ENCODE results near the gene C1QTNF8. TPM values are rescaled to one million over a fixed set of nuclear protein-coding genes. Genes with fewer than 3 reads are reported as not detected.
A peak's percentile ranks its signal among the peaks of the same experiment; 100 is the strongest.

The C1QTNF8 gene
- total and polyA plus RNA-seq, 2 experiments from 2014 or later: not detected

DNA sequence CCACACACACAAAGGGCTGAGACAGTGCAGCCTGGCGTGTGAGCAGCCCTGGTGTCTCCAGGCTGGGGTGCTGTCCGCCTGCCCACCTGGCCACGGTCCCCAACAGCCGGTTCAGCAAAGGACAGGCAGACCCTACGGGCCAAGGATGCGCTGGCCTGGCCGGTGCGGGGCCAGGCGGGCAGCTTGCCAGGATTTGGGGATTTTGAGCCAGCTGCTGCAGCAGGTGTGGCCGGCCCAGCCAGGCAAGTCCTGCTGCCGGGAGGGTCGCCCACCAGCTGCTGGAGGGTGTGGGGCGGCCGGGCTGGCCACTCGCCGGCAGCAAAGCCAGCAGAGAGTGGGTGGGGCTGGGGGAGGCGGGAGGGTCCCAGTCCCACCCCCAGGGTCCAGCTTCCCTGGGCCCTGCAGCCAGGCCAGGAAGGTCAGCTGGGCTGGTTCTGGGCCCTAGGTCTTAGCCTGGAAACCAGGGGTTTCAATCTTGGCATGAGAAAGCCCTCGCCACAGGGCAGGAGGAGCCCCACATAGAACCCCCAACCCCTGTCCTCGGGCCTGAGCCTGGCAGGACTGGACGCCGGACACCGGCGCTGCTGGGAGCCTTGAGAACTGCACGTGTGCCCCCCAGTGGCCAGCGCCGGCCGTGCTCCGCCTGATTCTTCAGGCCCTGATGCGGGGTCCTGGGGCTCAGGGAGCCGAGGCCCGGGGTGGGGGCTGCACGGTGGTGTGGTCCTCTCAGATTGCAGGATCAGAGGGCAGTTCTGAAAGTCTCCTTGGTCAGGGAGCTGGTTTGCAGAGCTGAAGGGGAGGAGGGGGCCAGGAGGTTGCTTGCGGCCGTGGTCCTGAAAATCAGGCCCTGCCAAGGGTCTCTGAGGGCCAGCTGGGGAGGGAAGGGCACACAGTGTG lies 41.1 kb downstream of the C1QTNF8 start:
- in situ Hi-C loops (cut with MboI): loop anchor here (25.0 kb wide), 1 partner anchor 243 kb away; the partner anchor contains the start of gene GNG13
- H3K9me2 ChIP-seq (ENCODE audit: insufficient read depth): no peaks in the 10 kb centered on the region
- WGBS, 2 experiments (ENCODE audit: low coverage in 1 of 2, low lambda C conversion rate in 2 of 2, missing lambda C conversion rate in 2 of 2): 11 to 14% methylated on average over 32 to 33 of the region's 34 CpGs

DNA sequence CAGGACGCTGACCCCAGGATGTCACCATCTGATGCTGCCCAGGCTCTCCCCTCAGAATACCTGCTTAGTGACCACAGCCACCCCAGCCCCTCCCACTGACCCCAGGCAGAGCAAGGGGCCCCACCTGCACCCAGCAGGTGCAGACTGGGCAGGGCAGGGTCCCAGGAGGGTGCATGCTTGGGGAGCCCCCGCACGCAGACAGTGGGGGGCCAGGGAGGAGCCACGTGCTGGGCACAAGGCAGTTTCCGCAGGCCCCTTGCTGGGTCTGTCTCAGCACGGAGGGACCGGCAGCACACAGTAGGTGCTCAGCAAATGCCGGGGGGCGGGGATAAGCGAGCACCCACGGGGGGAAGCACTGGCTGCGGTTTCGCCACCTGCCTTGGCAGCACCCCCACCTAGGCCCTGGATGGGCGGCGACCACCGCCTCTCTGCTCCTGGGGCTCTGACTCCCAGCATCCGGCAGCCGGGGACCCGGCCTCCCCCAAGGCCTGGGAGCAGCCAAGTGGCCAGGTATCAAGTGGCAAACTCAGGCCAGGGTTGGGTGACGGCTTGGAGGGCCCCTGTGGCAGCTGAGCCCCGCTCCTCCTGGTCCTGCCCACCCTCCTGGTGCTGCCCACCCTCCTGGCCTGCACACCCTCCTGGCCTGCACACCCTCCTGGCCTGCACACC lies 42.2 kb downstream of the C1QTNF8 start:
- Histone ChIP-seq H3K9me3 (ENCODE audit: low read depth) (no peaks in the 10 kb centered on the region), H3K4me2 (ENCODE audit: unreplicated experiment) (no peak overlapping the region), H3K4me3 (no peak overlapping the region), H2AFZ (no peak overlapping the region), H3K9me2 (ENCODE audit: insufficient read depth) (no peaks in the 10 kb centered on the region), H3K27me3 (replicated peaks; ENCODE audit: insufficient read depth) (no peaks in the 10 kb centered on the region), H4K20me1 (ENCODE audit: insufficient read depth) (no peaks in the 10 kb centered on the region), H3K4me1 (ENCODE audit: insufficient read depth) (no peaks in the 10 kb centered on the region), H3K27ac (no peak overlapping the region), H3K79me2 (ENCODE audit: insufficient read depth) (no peaks in the 10 kb centered on the region), H3K9ac (no peak overlapping the region), H3F3A (ENCODE audit: insufficient read depth) (no peaks in the 10 kb centered on the region), H3K36me3 (ENCODE audit: low read depth) (no peaks in the 10 kb centered on the region)
- WGBS, 2 experiments (ENCODE audit: low coverage in 1 of 2, low lambda C conversion rate in 2 of 2, missing lambda C conversion rate in 2 of 2): 52 to 59% methylated on average over 15 to 21 of the region's 21 CpGs
- TF ChIP-seq EZH2phosphoT487 (IDR thresholded peaks at IDR 0.05; ENCODE audit: insufficient read depth, low read depth) (no peak), EZH2 (IDR thresholded peaks at IDR 0.05; ENCODE audit: insufficient read depth, poor library complexity, severe bottlenecking) (no peak)
- DNase-seq: no peak
- in situ Hi-C loops (cut with MboI): loop anchor here (25.0 kb wide), 1 partner anchor 242 kb away; the partner anchor contains the start of gene GNG13

More for the DNA sequence above, 41.1 kb downstream of the C1QTNF8 start:
- DNase-seq: peak; percentile 80
- Histone ChIP-seq H2AFZ (no peak overlapping the region), H3K36me3 (ENCODE audit: low read depth) (no peaks in the 10 kb centered on the region), H4K20me1 (ENCODE audit: insufficient read depth) (no peaks in the 10 kb centered on the region), H3F3A (ENCODE audit: insufficient read depth) (no peaks in the 10 kb centered on the region), H3K4me3 (no peak overlapping the region), H3K79me2 (ENCODE audit: insufficient read depth) (no peaks in the 10 kb centered on the region), H3K27me3 (replicated peaks; ENCODE audit: insufficient read depth) (no peaks in the 10 kb centered on the region), H3K27ac (no peak overlapping the region), H3K9ac (no peak overlapping the region), H3K9me3 (ENCODE audit: low read depth) (no peaks in the 10 kb centered on the region), H3K4me1 (ENCODE audit: insufficient read depth) (no peaks in the 10 kb centered on the region), H3K4me2 (ENCODE audit: unreplicated experiment) (no peak overlapping the region)
- no peak for TF ChIP-seq EZH2 (IDR thresholded peaks at IDR 0.05; ENCODE audit: insufficient read depth, poor library complexity, severe bottlenecking)
- no peak for TF ChIP-seq EZH2phosphoT487 (IDR thresholded peaks at IDR 0.05; ENCODE audit: insufficient read depth, low read depth)

DNA sequence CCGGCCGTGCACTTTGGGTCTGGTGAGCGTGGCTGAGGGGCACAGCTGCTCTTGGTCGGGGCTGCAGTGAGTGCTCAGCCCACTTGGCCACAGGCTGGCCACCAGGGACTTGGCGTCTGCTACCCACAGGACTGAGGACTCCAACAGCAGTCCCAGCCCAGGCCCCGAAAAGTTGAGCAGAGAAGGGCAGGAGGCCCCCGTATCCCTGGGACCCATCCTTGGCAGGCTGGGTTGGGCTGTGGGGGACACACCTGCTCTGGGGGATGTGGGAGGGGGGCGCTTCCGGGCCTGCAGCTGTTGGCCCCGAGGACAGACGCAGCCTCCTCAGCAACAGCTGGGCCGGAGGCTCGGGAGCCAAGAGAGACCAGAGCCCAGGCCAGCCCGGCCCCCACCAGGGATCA lies 42.9 kb downstream of the C1QTNF8 start:
- H3K4me3 ChIP-seq: no peak overlapping the region
- 19 to 20% methylated on average over 12 to 14 of the region's 14 CpGs for WGBS, 2 experiments (ENCODE audit: low coverage in 1 of 2, low lambda C conversion rate in 2 of 2, missing lambda C conversion rate in 2 of 2)
- H3K27me3 ChIP-seq (replicated peaks; ENCODE audit: insufficient read depth): no peaks in the 10 kb centered on the region
- no peaks in the 10 kb centered on the region for H3K9me3 ChIP-seq (ENCODE audit: low read depth)
- H4K20me1 ChIP-seq (ENCODE audit: insufficient read depth): no peaks in the 10 kb centered on the region
- no peak for DNase-seq
- no peaks in the 10 kb centered on the region for H3K36me3 ChIP-seq (ENCODE audit: low read depth)
- no peak overlapping the region for H2AFZ ChIP-seq
- no peak overlapping the region for H3K4me2 ChIP-seq (ENCODE audit: unreplicated experiment)
- no peaks in the 10 kb centered on the region for H3K9me2 ChIP-seq (ENCODE audit: insufficient read depth)
- TF ChIP-seq EZH2 (IDR thresholded peaks at IDR 0.05; ENCODE audit: insufficient read depth, poor library complexity, severe bottlenecking): no peak
- no peak for TF ChIP-seq EZH2phosphoT487 (IDR thresholded peaks at IDR 0.05; ENCODE audit: insufficient read depth, low read depth)
- H3K4me1 ChIP-seq (ENCODE audit: insufficient read depth): no peaks in the 10 kb centered on the region
- H3K79me2 ChIP-seq (ENCODE audit: insufficient read depth): no peaks in the 10 kb centered on the region
- no peak overlapping the region for H3K27ac ChIP-seq
- no peak overlapping the region for H3K9ac ChIP-seq
- H3F3A ChIP-seq (ENCODE audit: insufficient read depth): no peaks in the 10 kb centered on the region
- in situ Hi-C loops (cut with MboI): loop anchor here (25.0 kb wide), 1 partner anchor 241 kb away; the partner anchor contains the start of gene GNG13

DNA sequence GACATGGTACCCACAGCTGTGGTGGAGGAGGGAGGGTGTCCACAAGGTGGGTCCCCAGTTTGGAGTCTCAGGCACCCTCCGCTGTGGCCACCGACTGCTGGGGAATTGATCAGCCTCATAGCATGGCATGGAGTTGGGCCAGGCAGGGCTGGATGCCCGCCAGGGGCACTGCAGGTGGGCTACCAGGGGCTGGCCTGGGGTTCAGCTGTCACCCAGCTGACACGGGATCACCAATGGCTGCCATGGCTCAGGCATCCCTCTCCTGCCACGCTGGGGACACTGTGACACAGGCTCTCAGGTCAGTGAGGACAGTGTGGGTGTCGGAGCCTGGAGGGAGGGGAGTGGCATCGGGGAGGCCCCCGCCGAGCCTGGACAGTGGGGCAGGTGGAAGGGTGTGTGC lies 43.3 kb downstream of the C1QTNF8 start:
- in situ Hi-C loops (cut with MboI): loop anchor here (25.0 kb wide), 1 partner anchor 240 kb away; the partner anchor contains the start of gene GNG13
- no peak overlapping the region for H3K9ac ChIP-seq
- no peaks in the 10 kb centered on the region for H3K27me3 ChIP-seq (replicated peaks; ENCODE audit: insufficient read depth)
- no peak overlapping the region for H3K4me3 ChIP-seq
- TF ChIP-seq EZH2phosphoT487 (IDR thresholded peaks at IDR 0.05; ENCODE audit: insufficient read depth, low read depth) (no peak), EZH2 (IDR thresholded peaks at IDR 0.05; ENCODE audit: insufficient read depth, poor library complexity, severe bottlenecking) (no peak)
- WGBS, 2 experiments (ENCODE audit: low coverage in 1 of 2, low lambda C conversion rate in 2 of 2, missing lambda C conversion rate in 2 of 2): 53 to 71% methylated on average over 7 to 9 of the region's 9 CpGs
- H3K79me2 ChIP-seq (ENCODE audit: insufficient read depth): no peaks in the 10 kb centered on the region
- H3K27ac ChIP-seq: no peak overlapping the region
- no peak overlapping the region for H3K4me2 ChIP-seq (ENCODE audit: unreplicated experiment)
- H3K4me1 ChIP-seq (ENCODE audit: insufficient read depth): no peaks in the 10 kb centered on the region
- no peak for DNase-seq
- H3K9me3 ChIP-seq (ENCODE audit: low read depth): no peaks in the 10 kb centered on the region
- H2AFZ ChIP-seq: no peak overlapping the region
- H3K36me3 ChIP-seq (ENCODE audit: low read depth): no peaks in the 10 kb centered on the region
- no peaks in the 10 kb centered on the region for H4K20me1 ChIP-seq (ENCODE audit: insufficient read depth)
- H3K9me2 ChIP-seq (ENCODE audit: insufficient read depth): no peaks in the 10 kb centered on the region
- H3F3A ChIP-seq (ENCODE audit: insufficient read depth): no peaks in the 10 kb centered on the region

All from GM23248 (cell line).